Activated naive CD8-positive, alpha-beta T cell treated with anti-CD3 and anti-CD28 coated beads for 36 hours (primary cell): ENCODE data around the gene THAP10. TPM values are rescaled to one million over a fixed set of nuclear protein-coding genes. Genes with fewer than 3 reads are reported as not detected.

Experiments used
- DNase-seq: peaks from one replicate; pipeline ENCODE4 v3.0.0; 2021
- H3K27ac Mint-ChIP-seq: one replicate; pipeline ENCODE4 v1.8.0; 2022; ENCODE audit warnings: mild to moderate bottlenecking, moderate library complexity, mixed read lengths
- H3K27me3 Mint-ChIP-seq: one replicate; pipeline ENCODE4 v1.8.0; 2022; ENCODE audit warnings: mild to moderate bottlenecking, mixed read lengths
- H3K36me3 Mint-ChIP-seq: one replicate; pipeline ENCODE4 v1.8.0; 2021; ENCODE audit warnings: mild to moderate bottlenecking, mixed read lengths
- H3K4me1 Mint-ChIP-seq: one replicate; pipeline ENCODE4 v1.8.0; 2021; ENCODE audit warnings: mixed read lengths
- H3K4me3 Mint-ChIP-seq: one replicate; pipeline ENCODE4 v1.8.0; 2022; ENCODE audit warnings: mild to moderate bottlenecking, moderate library complexity, mixed read lengths
- H3K9me3 Mint-ChIP-seq: one replicate; pipeline ENCODE4 v1.8.0; 2022; ENCODE audit warnings: mixed read lengths
- total RNA-seq, 2 experiments: library from RNA; stranded (reverse); gene quantifications; one replicate each; pipeline ENCODE4 v1.2.3, GENCODE V29; 2021

Gene THAP10
- total RNA-seq, 2 experiments from 2014 or later: 0.22 to 0.43 TPM

- no peaks in the 10 kb centered on the region for H3K9me3 Mint-ChIP-seq
- DNase-seq: no peak
- no peak overlapping the region for H3K27ac Mint-ChIP-seq
- H3K27me3 Mint-ChIP-seq: peaks cover 59% of the 10 kb centered on the region
- H3K4me3 Mint-ChIP-seq: peak overlapping the region; percentile 48
- H3K4me1 Mint-ChIP-seq: peaks cover 6% of the 10 kb centered on the region
- no peaks in the 10 kb centered on the region for H3K36me3 Mint-ChIP-seq
These were observed 39.5 kb downstream of the THAP10 start for GRCh38 chr15:70852501-70853317.

- Mint-ChIP-seq H3K4me1 (peaks cover 6% of the 10 kb centered on the region), H3K27me3 (peaks cover 65% of the 10 kb centered on the region), H3K9me3 (no peaks in the 10 kb centered on the region), H3K4me3 (no peak overlapping the region), H3K27ac (no peak overlapping the region), H3K36me3 (no peaks in the 10 kb centered on the region)
- DNase-seq: no peak
These were observed 40.3 kb downstream of the THAP10 start for GRCh38 chr15:70851889-70852288.

GRCh38 chr15:70845602-70846360, 46.5 kb downstream of the THAP10 start:
- Mint-ChIP-seq H3K4me1 (no peaks in the 10 kb centered on the region), H3K9me3 (no peaks in the 10 kb centered on the region), H3K36me3 (no peaks in the 10 kb centered on the region), H3K27ac (no peak overlapping the region), H3K4me3 (no peak overlapping the region), H3K27me3 (peaks cover 18% of the 10 kb centered on the region)
- DNase-seq: no peak

- H3K36me3 Mint-ChIP-seq: no peaks in the 10 kb centered on the region
- H3K4me1 Mint-ChIP-seq: no peaks in the 10 kb centered on the region
- no peaks in the 10 kb centered on the region for H3K9me3 Mint-ChIP-seq
- H3K27me3 Mint-ChIP-seq: no peaks in the 10 kb centered on the region
- no peak for DNase-seq
- H3K4me3 Mint-ChIP-seq: no peak overlapping the region
- no peak overlapping the region for H3K27ac Mint-ChIP-seq
These were observed 54.8 kb downstream of the THAP10 start for GRCh38 chr15:70837476-70837875.

- Mint-ChIP-seq H3K4me1 (no peaks in the 10 kb centered on the region), H3K36me3 (no peaks in the 10 kb centered on the region), H3K27ac (no peak overlapping the region), H3K27me3 (no peaks in the 10 kb centered on the region), H3K4me3 (no peak overlapping the region), H3K9me3 (no peaks in the 10 kb centered on the region)
- DNase-seq: no peak
These were observed 56.4 kb downstream of the THAP10 start for GRCh38 chr15:70835841-70836240.

- H3K27ac Mint-ChIP-seq: no peak overlapping the region
- DNase-seq: no peak
- H3K9me3 Mint-ChIP-seq: no peaks in the 10 kb centered on the region
- no peaks in the 10 kb centered on the region for H3K27me3 Mint-ChIP-seq
- H3K4me1 Mint-ChIP-seq: no peaks in the 10 kb centered on the region
- H3K4me3 Mint-ChIP-seq: no peak overlapping the region
- no peaks in the 10 kb centered on the region for H3K36me3 Mint-ChIP-seq
These were observed 56.8 kb downstream of the THAP10 start for GRCh38 chr15:70835415-70835814.

- no peaks in the 10 kb centered on the region for H3K4me1 Mint-ChIP-seq
- no peak for DNase-seq
- H3K27ac Mint-ChIP-seq: no peak overlapping the region
- no peaks in the 10 kb centered on the region for H3K9me3 Mint-ChIP-seq
- H3K4me3 Mint-ChIP-seq: no peak overlapping the region
- H3K36me3 Mint-ChIP-seq: no peaks in the 10 kb centered on the region
- H3K27me3 Mint-ChIP-seq: no peaks in the 10 kb centered on the region
These were observed 57.2 kb downstream of the THAP10 start for GRCh38 chr15:70834999-70835398.

- Mint-ChIP-seq H3K4me3 (no peak overlapping the region), H3K27me3 (no peaks in the 10 kb centered on the region), H3K4me1 (no peaks in the 10 kb centered on the region), H3K9me3 (no peaks in the 10 kb centered on the region), H3K27ac (no peak overlapping the region), H3K36me3 (no peaks in the 10 kb centered on the region)
- DNase-seq: no peak
These were observed 58.1 kb downstream of the THAP10 start for GRCh38 chr15:70833861-70834765.

GRCh38 chr15:70833422-70833821, 58.8 kb downstream of the THAP10 start:
- Mint-ChIP-seq H3K4me1 (no peaks in the 10 kb centered on the region), H3K9me3 (no peaks in the 10 kb centered on the region), H3K36me3 (no peaks in the 10 kb centered on the region), H3K27ac (no peak overlapping the region), H3K4me3 (no peak overlapping the region), H3K27me3 (no peaks in the 10 kb centered on the region)
- DNase-seq: no peak

- Mint-ChIP-seq H3K4me3 (no peak overlapping the region), H3K27me3 (no peaks in the 10 kb centered on the region), H3K9me3 (no peaks in the 10 kb centered on the region), H3K36me3 (no peaks in the 10 kb centered on the region), H3K4me1 (no peaks in the 10 kb centered on the region), H3K27ac (no peak overlapping the region)
- no peak for DNase-seq
These were observed 60.1 kb downstream of the THAP10 start for GRCh38 chr15:70832176-70832575.

Other genes starting within 250 kb of the THAP10 start
- gene UACA, start 128.9 kb downstream of the THAP10 start, total RNA-seq: 1 to 10 TPM; 2.3 to 3.9 TPM
- gene LARP6, start 38.3 kb downstream of the THAP10 start, total RNA-seq: 1 to 10 TPM in 1 of 2 experiments, under 1 TPM in 1; 0.12 to 1.9 TPM
- gene LRRC49, start 393 bp upstream of the THAP10 start, total RNA-seq: 1 to 10 TPM in 1 of 2 experiments, under 1 TPM in 1; 0.50 to 1.6 TPM
- not detected for gene THSD4, start 223.0 kb upstream of the THAP10 start, total RNA-seq